Activated B cell treated with CpG ODN at 0.5 μM for 24 hours (primary cell): Measurements from ENCODE around the gene STAP2. TPM values are rescaled to one million over a fixed set of nuclear protein-coding genes. Genes with fewer than 3 reads are reported as not detected.
"Not testable (repeated sequence)": the region's sequence is repeated elsewhere in the genome, so short reads cannot be mapped to it uniquely, and the experiment has no call there.

ENCODE experiments used
- ATAC-seq: fragments of 200-7000 bp; cut with Tn5 transposase; one replicate; pipeline ENCODE4 v1.10.0; 2021; ENCODE audit warnings: low read depth, mild to moderate bottlenecking, moderate library complexity
- CTCF ChIA-PET: fragments of 350-600 bp; sonication (Branson Sonifier 250); formaldehyde crosslinking; loops from one replicate; lab custom pipeline; 2021; ENCODE audit warnings: antibody characterized with exemption; lab: Charles Lee
- POLR2A ChIA-PET: fragments of 350-600 bp; sonication (Branson Sonifier 250); formaldehyde crosslinking; loops from one replicate; lab custom pipeline; 2021; ENCODE audit warnings: antibody characterized with exemption; lab: Charles Lee
- DNase-seq: peaks from one replicate; pipeline ENCODE4 v3.0.0; 2022
- H3K27ac Mint-ChIP-seq: one replicate; pipeline ENCODE4 v1.8.0; 2020; ENCODE audit warnings: mixed read lengths
- H3K27me3 Mint-ChIP-seq: one replicate; pipeline ENCODE4 v1.8.0; 2021; ENCODE audit warnings: mixed read lengths
- H3K36me3 Mint-ChIP-seq: one replicate; pipeline ENCODE4 v1.8.0; 2021; ENCODE audit warnings: low read depth, mixed read lengths
- H3K4me1 Mint-ChIP-seq: one replicate; pipeline ENCODE4 v1.8.0; 2021; ENCODE audit warnings: mixed read lengths
- H3K4me3 Mint-ChIP-seq: one replicate; pipeline ENCODE4 v1.8.0; 2020; ENCODE audit warnings: mild to moderate bottlenecking, mixed read lengths
- H3K9me3 Mint-ChIP-seq: one replicate; pipeline ENCODE4 v1.8.0; 2020; ENCODE audit warnings: mixed read lengths
- intact Hi-C: fragments of 100-400 bp; cut with micrococcal nuclease; formaldehyde crosslinking; loops from one replicate; pipeline ENCODE4 v1.15.1; 2024
- total RNA-seq: library from RNA; stranded (reverse); gene quantifications from 2 replicates; pipeline ENCODE4 v1.2.3, GENCODE V29; 2022
- TF ChIP-seq, protein P1 (sequence below): fragments of 200-600 bp; IDR thresholded peaks from one replicate; pipeline ENCODE4 v1.8.0; 2022; ENCODE audit warnings: antibody characterized with exemption, mild to moderate bottlenecking

STAP2 gene
- total RNA-seq, 1 donor from 2014 or later = 1.1 TPM

DNA sequence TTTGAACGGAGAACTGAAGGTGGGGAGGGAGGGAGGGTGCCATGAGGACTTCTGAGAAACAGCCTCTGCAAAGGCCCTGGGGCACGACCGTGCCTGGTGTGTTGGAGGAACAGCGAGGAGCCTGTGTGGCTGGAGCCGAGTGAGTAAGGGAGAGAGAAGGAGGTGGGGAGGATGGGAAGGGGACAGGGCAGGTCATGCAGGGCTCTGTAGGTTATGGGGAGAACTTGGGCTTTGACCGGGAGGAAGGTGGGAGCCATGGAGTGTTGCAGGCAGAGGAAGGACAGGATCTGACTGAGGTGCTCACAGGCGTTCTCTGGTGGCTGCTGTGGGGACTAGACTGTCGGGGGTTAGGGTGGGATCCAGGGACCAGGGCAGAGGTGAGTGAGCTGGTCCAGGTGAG is 11.5 kb upstream of the STAP2 start:
- Mint-ChIP-seq H3K4me1 (peaks cover 2% of the 10 kb centered on the region), H3K27ac (no peak overlapping the region), H3K27me3 (no peaks in the 10 kb centered on the region), H3K4me3 (no peak overlapping the region), H3K9me3 (no peaks in the 10 kb centered on the region), H3K36me3 (peaks cover 25% of the 10 kb centered on the region)
- TF ChIP-seq, protein P1, sequence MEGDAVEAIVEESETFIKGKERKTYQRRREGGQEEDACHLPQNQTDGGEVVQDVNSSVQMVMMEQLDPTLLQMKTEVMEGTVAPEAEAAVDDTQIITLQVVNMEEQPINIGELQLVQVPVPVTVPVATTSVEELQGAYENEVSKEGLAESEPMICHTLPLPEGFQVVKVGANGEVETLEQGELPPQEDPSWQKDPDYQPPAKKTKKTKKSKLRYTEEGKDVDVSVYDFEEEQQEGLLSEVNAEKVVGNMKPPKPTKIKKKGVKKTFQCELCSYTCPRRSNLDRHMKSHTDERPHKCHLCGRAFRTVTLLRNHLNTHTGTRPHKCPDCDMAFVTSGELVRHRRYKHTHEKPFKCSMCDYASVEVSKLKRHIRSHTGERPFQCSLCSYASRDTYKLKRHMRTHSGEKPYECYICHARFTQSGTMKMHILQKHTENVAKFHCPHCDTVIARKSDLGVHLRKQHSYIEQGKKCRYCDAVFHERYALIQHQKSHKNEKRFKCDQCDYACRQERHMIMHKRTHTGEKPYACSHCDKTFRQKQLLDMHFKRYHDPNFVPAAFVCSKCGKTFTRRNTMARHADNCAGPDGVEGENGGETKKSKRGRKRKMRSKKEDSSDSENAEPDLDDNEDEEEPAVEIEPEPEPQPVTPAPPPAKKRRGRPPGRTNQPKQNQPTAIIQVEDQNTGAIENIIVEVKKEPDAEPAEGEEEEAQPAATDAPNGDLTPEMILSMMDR = no peak
- DNase-seq (no peak), ATAC-seq (no peak)
- intact Hi-C loops = no loop called here
- ChIA-PET CTCF (no interaction called here), POLR2A (no interaction called here)

DNA sequence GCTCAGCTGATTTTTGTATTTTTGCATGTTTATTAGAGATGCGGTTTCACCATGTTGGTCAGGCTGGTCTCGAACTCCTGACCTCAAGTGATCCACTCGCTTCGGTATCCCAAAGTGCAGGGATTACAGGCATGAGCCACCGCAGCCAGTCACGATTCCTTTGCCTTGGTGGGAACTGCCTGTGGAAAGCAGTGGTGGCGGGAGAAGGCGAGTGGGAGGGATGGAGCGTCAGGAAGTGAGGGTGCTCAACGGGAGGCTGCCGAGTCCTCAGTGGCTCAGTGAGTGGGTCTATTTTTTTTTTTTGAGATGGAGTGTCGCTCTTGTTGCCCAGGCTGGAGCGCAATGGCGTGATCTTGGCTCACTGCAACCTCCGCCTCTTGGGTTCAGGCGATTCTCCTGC is 10.6 kb upstream of the STAP2 start:
- H3K27me3 Mint-ChIP-seq, CTCF ChIA-PET, ATAC-seq, H3K4me3 Mint-ChIP-seq, H3K4me1 Mint-ChIP-seq, DNase-seq, intact Hi-C loops, H3K27ac Mint-ChIP-seq, POLR2A ChIA-PET, H3K9me3 Mint-ChIP-seq: not testable (repeated sequence)
- H3K36me3 Mint-ChIP-seq = peaks cover 25% of the 10 kb centered on the region

DNA sequence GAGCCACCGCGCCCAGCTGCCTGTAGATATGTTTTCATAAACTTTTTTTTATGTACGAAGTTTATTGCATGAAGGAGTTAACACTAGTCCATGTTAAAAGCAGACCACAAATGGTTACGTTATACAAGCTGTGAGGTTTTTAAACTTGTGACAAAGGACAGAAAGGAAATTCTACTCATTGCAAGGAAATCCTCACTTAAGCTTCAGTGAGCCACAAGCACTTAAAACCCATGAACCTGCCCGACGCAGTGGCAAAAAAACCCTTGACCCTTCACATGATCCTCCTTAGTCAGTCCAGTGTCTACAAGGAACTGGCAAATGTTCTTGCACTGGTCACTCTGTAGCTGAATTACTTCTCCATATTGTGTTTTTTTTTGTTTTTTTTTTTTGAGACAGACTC is 8.9 kb upstream of the STAP2 start:
- ATAC-seq (no peak), DNase-seq (no peak)
- no peaks in the 10 kb centered on the region for H3K9me3 Mint-ChIP-seq
- intact Hi-C loops = no loop called here
- ChIA-PET POLR2A (interaction anchor here (1.3 kb wide), 1 partner anchor 19 kb away, joined by 3 read pairs; no protein-coding TSS in a partner anchor), CTCF (no interaction called here)
- peaks cover 14% of the 10 kb centered on the region for H3K4me1 Mint-ChIP-seq
- H3K27me3 Mint-ChIP-seq = no peaks in the 10 kb centered on the region
- no peak overlapping the region for H3K27ac Mint-ChIP-seq
- no peak overlapping the region for H3K4me3 Mint-ChIP-seq
- peaks cover 28% of the 10 kb centered on the region for H3K36me3 Mint-ChIP-seq
- TF ChIP-seq, protein P1 = no peak

DNA sequence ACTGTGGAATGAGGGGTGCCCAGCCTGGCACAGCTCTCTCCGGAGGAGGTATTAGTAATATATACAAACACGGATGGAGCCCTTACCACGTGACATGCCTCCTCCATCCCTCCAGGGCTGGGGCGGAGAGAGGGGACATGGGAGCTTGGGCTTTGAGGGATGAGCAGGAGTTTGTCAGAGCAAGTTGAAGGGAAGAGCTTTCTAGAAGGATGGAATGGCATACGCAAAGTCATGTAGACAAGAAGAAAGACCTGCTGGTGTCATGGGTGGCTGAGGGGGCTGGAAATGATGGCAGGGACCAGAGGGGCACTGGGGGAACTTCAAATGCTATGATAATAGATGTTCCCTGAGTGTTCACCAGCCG is 7.4 kb upstream of the STAP2 start:
- no peaks in the 10 kb centered on the region for H3K9me3 Mint-ChIP-seq
- ATAC-seq = no peak

DNA sequence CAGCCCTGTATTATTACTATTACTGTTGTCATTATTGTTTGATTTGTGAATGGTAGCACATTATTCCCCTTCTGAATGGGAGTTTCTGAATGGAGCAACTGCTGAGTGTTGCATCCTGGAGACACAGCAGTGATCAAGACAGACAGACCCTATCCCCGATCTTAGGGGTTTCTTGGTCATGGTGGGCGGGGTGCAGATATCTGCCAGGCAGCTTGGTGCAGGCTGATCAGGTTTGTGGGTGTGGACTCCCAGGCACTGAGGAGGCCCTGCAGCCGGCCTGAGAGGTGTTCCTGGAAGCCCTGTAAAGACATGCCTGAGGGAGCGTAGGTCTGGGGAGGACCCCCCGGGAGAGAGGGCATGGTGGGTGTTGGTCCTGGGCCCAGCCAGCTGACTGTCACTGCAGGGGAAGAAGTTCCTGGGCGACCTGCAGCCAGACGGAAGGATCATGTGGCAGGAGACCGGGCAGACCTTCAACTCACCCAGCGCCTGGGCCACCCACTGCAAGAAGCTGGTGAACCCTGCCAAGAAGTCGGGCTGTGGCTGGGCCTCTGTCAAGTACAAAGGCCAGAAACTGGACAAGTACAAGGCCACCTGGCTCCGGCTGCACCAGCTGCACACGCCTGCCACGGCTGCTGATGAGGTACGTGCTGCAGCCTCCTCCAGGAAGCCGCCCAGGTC is 6.9 kb upstream of the STAP2 start:
- Mint-ChIP-seq H3K9me3 (no peaks in the 10 kb centered on the region), H3K27ac (no peak overlapping the region), H3K27me3 (no peaks in the 10 kb centered on the region), H3K4me3 (peak overlapping the region; percentile 24), H3K4me1 (peaks cover 20% of the 10 kb centered on the region), H3K36me3 (peaks cover 27% of the 10 kb centered on the region)
- TF ChIP-seq, protein P1 = no peak
- intact Hi-C loops = no loop called here
- ChIA-PET POLR2A (no interaction called here), CTCF (interaction anchor here (1.2 kb wide), 1 partner anchor 30 kb away, joined by 3 read pairs; no protein-coding TSS in a partner anchor)
- ATAC-seq (no peak), DNase-seq (no peak)

More for the DNA sequence above, 7.4 kb upstream of the STAP2 start:
- ChIA-PET POLR2A (interaction anchor here (0.6 kb wide), 1 partner anchor 53 kb away, joined by 4 read pairs; no protein-coding TSS in a partner anchor), CTCF (interaction anchor here (1.2 kb wide), 1 partner anchor 30 kb away, joined by 3 read pairs; no protein-coding TSS in a partner anchor)
- Mint-ChIP-seq H3K27ac (no peak overlapping the region), H3K4me3 (no peak overlapping the region), H3K36me3 (peaks cover 28% of the 10 kb centered on the region), H3K27me3 (no peaks in the 10 kb centered on the region), H3K4me1 (peaks cover 20% of the 10 kb centered on the region)
- intact Hi-C loops = no loop called here
- TF ChIP-seq, protein P1 = no peak
- no peak for DNase-seq
